ENCODE data around the gene AQP9.

The AQP9 gene

GRCh38 chr15:58174709-58175108, 36.5 kb downstream of the AQP9 start:
- Histone ChIP-seq H3K4me1 (ENCODE audit: insufficient read depth, low read length, severe bottlenecking) (no peaks in the 10 kb centered on the region), H3K4me2 (ENCODE audit: low read length) (no peak overlapping the region), H3K9me2 (ENCODE audit: low read depth, low read length) (no peaks in the 10 kb centered on the region), H3K9ac (ENCODE audit: low read length) (no peak overlapping the region), H3K27me3 (ENCODE audit: insufficient read depth, low read length) (no peaks in the 10 kb centered on the region), H3K27ac (ENCODE audit: low read depth, low read length, poor library complexity, severe bottlenecking) (no peak overlapping the region), H3K79me2 (ENCODE audit: insufficient read depth, low read length) (no peaks in the 10 kb centered on the region), H3K9me3 (ENCODE audit: low read length) (no peaks in the 10 kb centered on the region), H3K4me3 (ENCODE audit: low read depth, low read length, poor library complexity, severe bottlenecking) (no peak overlapping the region), H2AFZ (ENCODE audit: low read length) (no peak overlapping the region), H4K20me1 (ENCODE audit: insufficient read depth, low read length) (no peaks in the 10 kb centered on the region), H3F3A (ENCODE audit: insufficient read depth, low read length) (no peaks in the 10 kb centered on the region), H3K36me3 (ENCODE audit: insufficient read depth, low read length) (no peaks in the 10 kb centered on the region)
- TF ChIP-seq CTCF (IDR thresholded peaks at IDR 0.05; ENCODE audit: low read length): no peak
- TF ChIP-seq EZH2 (IDR thresholded peaks at IDR 0.05; ENCODE audit: borderline replicate concordance, low read length): no peak

- no peaks in the 10 kb centered on the region for H3F3A ChIP-seq (ENCODE audit: insufficient read depth, low read length)
- no peaks in the 10 kb centered on the region for H3K4me1 ChIP-seq (ENCODE audit: insufficient read depth, low read length, severe bottlenecking)
- TF ChIP-seq EZH2 (IDR thresholded peaks at IDR 0.05; ENCODE audit: borderline replicate concordance, low read length) (no peak), CTCF (IDR thresholded peaks at IDR 0.05; ENCODE audit: low read length) (no peak)
- H3K27ac ChIP-seq (ENCODE audit: low read depth, low read length, poor library complexity, severe bottlenecking): no peak overlapping the region
- H3K36me3 ChIP-seq (ENCODE audit: insufficient read depth, low read length): no peaks in the 10 kb centered on the region
- no peaks in the 10 kb centered on the region for H4K20me1 ChIP-seq (ENCODE audit: insufficient read depth, low read length)
- H3K4me2 ChIP-seq (ENCODE audit: low read length): no peak overlapping the region
- no peak overlapping the region for H3K9ac ChIP-seq (ENCODE audit: low read length)
- no peaks in the 10 kb centered on the region for H3K27me3 ChIP-seq (ENCODE audit: insufficient read depth, low read length)
- H3K4me3 ChIP-seq (ENCODE audit: low read depth, low read length, poor library complexity, severe bottlenecking): no peak overlapping the region
- no peaks in the 10 kb centered on the region for H3K9me3 ChIP-seq (ENCODE audit: low read length)
- no peak overlapping the region for H2AFZ ChIP-seq (ENCODE audit: low read length)
- no peaks in the 10 kb centered on the region for H3K79me2 ChIP-seq (ENCODE audit: insufficient read depth, low read length)
- H3K9me2 ChIP-seq (ENCODE audit: low read depth, low read length): no peaks in the 10 kb centered on the region
Observed at GRCh38 chr15:58175955-58176354, 37.8 kb downstream of the AQP9 start.

GRCh38 chr15:58178668-58179067, 40.5 kb downstream of the AQP9 start:
- no peak overlapping the region for H3K9ac ChIP-seq (ENCODE audit: low read length)
- H4K20me1 ChIP-seq (ENCODE audit: insufficient read depth, low read length): no peaks in the 10 kb centered on the region
- H2AFZ ChIP-seq (ENCODE audit: low read length): no peak overlapping the region
- H3K27me3 ChIP-seq (ENCODE audit: insufficient read depth, low read length): no peaks in the 10 kb centered on the region
- H3K4me1 ChIP-seq (ENCODE audit: insufficient read depth, low read length, severe bottlenecking): no peaks in the 10 kb centered on the region
- H3K79me2 ChIP-seq (ENCODE audit: insufficient read depth, low read length): no peaks in the 10 kb centered on the region
- H3K9me2 ChIP-seq (ENCODE audit: low read depth, low read length): no peaks in the 10 kb centered on the region
- no peaks in the 10 kb centered on the region for H3F3A ChIP-seq (ENCODE audit: insufficient read depth, low read length)
- no peak for TF ChIP-seq CTCF (IDR thresholded peaks at IDR 0.05; ENCODE audit: low read length)
- TF ChIP-seq EZH2 (IDR thresholded peaks at IDR 0.05; ENCODE audit: borderline replicate concordance, low read length): no peak
- H3K9me3 ChIP-seq (ENCODE audit: low read length): no peaks in the 10 kb centered on the region
- no peaks in the 10 kb centered on the region for H3K36me3 ChIP-seq (ENCODE audit: insufficient read depth, low read length)
- no peak overlapping the region for H3K4me2 ChIP-seq (ENCODE audit: low read length)
- no peak overlapping the region for H3K4me3 ChIP-seq (ENCODE audit: low read depth, low read length, poor library complexity, severe bottlenecking)
- no peak overlapping the region for H3K27ac ChIP-seq (ENCODE audit: low read depth, low read length, poor library complexity, severe bottlenecking)

Measured in OCI-LY1 (cell line).